HL-60 (cell line): ENCODE measurements around the gene ELF2.

ENCODE experiments used
- DNase-seq, 2 experiments: peaks; one replicate each; pipeline ENCODE4 v3.0.0-alpha.2; 2010 to 2020; ENCODE audit warnings: low read depth in 1 of 2, low spot score in 1 of 2
- H3K27ac ChIP-seq: fragments of 250-450 bp; sonication (Bioruptor Pico); replicated peaks from 2 replicates; pipeline ENCODE4 v1.5.1; 2020; ENCODE audit warnings: mild to moderate bottlenecking, moderate library complexity
- H3K27me3 ChIP-seq: fragments of 250-450 bp; sonication (Bioruptor Pico); 2 replicates; pipeline ENCODE4 v1.5.1; 2021; ENCODE audit warnings: mild to moderate bottlenecking, moderate library complexity; ENCODE audit not compliant: insufficient read depth, poor library complexity, severe bottlenecking
- H3K4me3 ChIP-seq: replicated peaks from 2 replicates; pipeline ENCODE4 v1.5.1; 2011; ENCODE audit warnings: mild to moderate bottlenecking, control low read depth, low read length; ENCODE audit not compliant: insufficient read depth
- CTCF ChIP-seq: IDR thresholded peaks from one replicate; pipeline ENCODE4 v1.5.1; 2011; ENCODE audit warnings: low read length, control low read depth, inconsistent platforms; ENCODE audit not compliant: insufficient read depth
- GABPA ChIP-seq: IDR thresholded peaks from 2 replicates; pipeline ENCODE4 v1.6.1; 2012; ENCODE audit warnings: low read depth
- POLR2AphosphoS5 ChIP-seq: IDR thresholded peaks from 2 replicates; pipeline ENCODE4 v1.6.1; 2012; ENCODE audit warnings: low read depth
- REST ChIP-seq: IDR thresholded peaks from 2 replicates; pipeline ENCODE4 v1.6.1; 2012; ENCODE audit warnings: low read depth; ENCODE audit not compliant: insufficient replicate concordance
- SPI1 ChIP-seq: IDR thresholded peaks from 2 replicates; pipeline ENCODE4 v1.6.1; 2012; ENCODE audit warnings: low read depth, mild to moderate bottlenecking, borderline replicate concordance

The ELF2 gene

GRCh38 chr4:139007640-139008039 lies 169.4 kb downstream of the ELF2 start:
- Histone ChIP-seq H3K4me3 (no peak overlapping the region), H3K27ac (no peak overlapping the region), H3K27me3 (no peaks in the 10 kb centered on the region)
- TF ChIP-seq REST (no peak), SPI1 (no peak), CTCF (no peak), POLR2AphosphoS5 (no peak), GABPA (no peak)
- no peak for DNase-seq
